Measurements from ENCODE around the gene FAM163B. TPM values are rescaled to one million over a fixed set of nuclear protein-coding genes. Genes with fewer than 3 reads are reported as not detected.

The FAM163B gene
- total and polyA plus RNA-seq, 2 donors (not counting 3 experiments of a cell fraction or from before 2014, with no cell fraction given) = not detected

DNA sequence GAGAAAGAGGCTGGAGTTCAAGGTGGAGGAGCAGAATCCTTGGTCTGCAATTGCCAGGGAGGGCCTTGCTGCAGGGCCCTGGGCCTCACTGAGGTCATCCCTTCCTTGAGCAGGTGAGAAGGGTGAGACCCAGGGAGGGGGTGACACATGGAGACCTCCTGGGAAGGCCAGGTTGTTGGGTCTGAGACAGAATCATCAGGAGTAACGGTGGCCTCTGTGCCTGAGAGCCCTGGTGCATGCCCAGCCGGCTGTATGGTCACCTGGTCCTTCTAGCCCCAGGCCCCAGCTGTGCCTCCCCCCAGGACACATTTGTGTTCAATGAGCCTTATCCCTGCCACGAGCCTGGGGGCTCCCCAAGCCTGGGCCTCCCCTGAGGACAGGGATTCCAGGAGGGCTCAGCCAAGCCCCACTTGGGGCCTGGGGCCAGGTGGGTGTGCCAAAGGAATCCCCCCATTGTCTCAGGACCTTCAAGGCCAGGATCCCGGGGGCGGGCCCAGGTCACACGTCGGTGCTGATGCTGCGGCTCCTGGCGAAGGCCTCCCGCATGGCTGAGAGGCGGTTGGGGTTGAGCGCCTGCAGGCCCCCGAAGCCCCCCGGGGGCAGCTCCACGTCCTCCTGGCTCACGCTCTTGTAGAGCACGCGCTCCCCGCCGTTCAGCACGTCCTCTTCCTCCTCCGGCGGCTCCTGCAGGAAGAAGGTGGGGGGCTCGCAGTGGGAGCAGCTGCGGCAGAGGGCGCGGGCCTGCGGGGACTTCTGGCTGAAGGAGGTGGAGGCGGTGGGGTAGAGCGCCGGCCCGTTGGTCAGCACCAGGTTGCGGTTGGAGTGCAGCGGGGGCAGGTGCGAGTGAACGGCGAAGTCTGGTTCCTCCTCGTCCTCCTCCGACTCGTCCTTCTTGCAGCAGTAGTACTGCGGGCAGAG, 30.4 kb downstream of the FAM163B start:
- FAIRE-seq (no peak), DNase-seq (ENCODE audit: low read depth, low spot score) (no peak)
- BruUV-seq (replicated peaks) = no TSS peak
- TF ChIP-seq, protein P1, sequence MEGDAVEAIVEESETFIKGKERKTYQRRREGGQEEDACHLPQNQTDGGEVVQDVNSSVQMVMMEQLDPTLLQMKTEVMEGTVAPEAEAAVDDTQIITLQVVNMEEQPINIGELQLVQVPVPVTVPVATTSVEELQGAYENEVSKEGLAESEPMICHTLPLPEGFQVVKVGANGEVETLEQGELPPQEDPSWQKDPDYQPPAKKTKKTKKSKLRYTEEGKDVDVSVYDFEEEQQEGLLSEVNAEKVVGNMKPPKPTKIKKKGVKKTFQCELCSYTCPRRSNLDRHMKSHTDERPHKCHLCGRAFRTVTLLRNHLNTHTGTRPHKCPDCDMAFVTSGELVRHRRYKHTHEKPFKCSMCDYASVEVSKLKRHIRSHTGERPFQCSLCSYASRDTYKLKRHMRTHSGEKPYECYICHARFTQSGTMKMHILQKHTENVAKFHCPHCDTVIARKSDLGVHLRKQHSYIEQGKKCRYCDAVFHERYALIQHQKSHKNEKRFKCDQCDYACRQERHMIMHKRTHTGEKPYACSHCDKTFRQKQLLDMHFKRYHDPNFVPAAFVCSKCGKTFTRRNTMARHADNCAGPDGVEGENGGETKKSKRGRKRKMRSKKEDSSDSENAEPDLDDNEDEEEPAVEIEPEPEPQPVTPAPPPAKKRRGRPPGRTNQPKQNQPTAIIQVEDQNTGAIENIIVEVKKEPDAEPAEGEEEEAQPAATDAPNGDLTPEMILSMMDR (IDR thresholded peaks at IDR 0.05; ENCODE audit: extremely low read depth in 1 of 2, insufficient read depth in 1 of 2, low read depth in 1 of 2, low read length in 2 of 2) = no peak
- TF ChIP-seq FOS (IDR thresholded peaks at IDR 0.05; ENCODE audit: borderline replicate concordance, insufficient read depth, low read length) = no peak
- no peak for TF ChIP-seq GATA2 (IDR thresholded peaks at IDR 0.05; ENCODE audit: insufficient read depth, insufficient read length, low read depth, low read length)
- no peak for TF ChIP-seq EZH2 (IDR thresholded peaks at IDR 0.05; ENCODE audit: borderline replicate concordance, low read depth, low read length, severe bottlenecking)
- no peak for TF ChIP-seq MAX (IDR thresholded peaks at IDR 0.05; ENCODE audit: insufficient read depth, insufficient read length)
- no peak for TF ChIP-seq POLR2A (IDR thresholded peaks at IDR 0.05; ENCODE audit: low read depth, low read length)
- TF ChIP-seq JUN (IDR thresholded peaks at IDR 0.05; ENCODE audit: borderline replicate concordance, insufficient read depth, insufficient read length, low read depth) = no peak
- no peak for TF ChIP-seq MYC (IDR thresholded peaks at IDR 0.05; ENCODE audit: low read depth, low read length)
- no peak for TF ChIP-seq POLR2AphosphoS5 (IDR thresholded peaks at IDR 0.05; ENCODE audit: insufficient read depth, low read depth, low read length)
- CTCF ChIA-PET = no interaction called here
- no peak overlapping the region for H3K9ac ChIP-seq (replicated peaks; ENCODE audit: extremely low read depth, insufficient read depth, low read length)
- H2AFZ ChIP-seq (ENCODE audit: low read depth, low read length) = no peak overlapping the region
- intact Hi-C loops (cut with micrococcal nuclease) (no loop called here), dilution Hi-C loops (cut with MboI; ENCODE audit: extremely low pct_ligation_motif_present, low sequenced_read_pairs) (no loop called here)
- no peaks in the 10 kb centered on the region for H3K27me3 ChIP-seq (ENCODE audit: control insufficient read depth in 2 of 2, insufficient read depth in 2 of 2, low read length in 2 of 2)
- H3K9me1 ChIP-seq (replicated peaks; ENCODE audit: control insufficient read depth, extremely low read depth, insufficient read depth, low read length) = no peaks in the 10 kb centered on the region
- H3K4me3 ChIP-seq (replicated peaks in 1 of 3; ENCODE audit: insufficient read depth in 1 of 3, low read depth in 1 of 3, low read length in 3 of 3) = no peak overlapping the region
- H3K9me3 ChIP-seq (replicated peaks; ENCODE audit: control insufficient read depth, insufficient read depth, low read length) = no peaks in the 10 kb centered on the region
- no peaks in the 10 kb centered on the region for H3K36me3 ChIP-seq (ENCODE audit: control insufficient read depth in 2 of 2, extremely low read depth in 1 of 2, insufficient read depth in 2 of 2, low read length in 2 of 2)
- no peak overlapping the region for H3K27ac ChIP-seq (ENCODE audit: insufficient read depth, low read depth, low read length)
- H3K79me2 ChIP-seq (ENCODE audit: control insufficient read depth, insufficient read depth, low read length) = no peaks in the 10 kb centered on the region
- POLR2A ChIA-PET = no interaction called here
- H4K20me1 ChIP-seq (replicated peaks; ENCODE audit: control insufficient read depth, extremely low read depth, insufficient read depth, low read length) = no peaks in the 10 kb centered on the region
- no peak overlapping the region for H3K4me2 ChIP-seq (ENCODE audit: insufficient read depth, low read length)
- peaks cover 2% of the 10 kb centered on the region for H3K4me1 ChIP-seq (ENCODE audit: control insufficient read depth, extremely low read depth, insufficient read depth, low read length)

All from endothelial cell of umbilical vein (primary cell).